ENCODE data around the gene MTA3.
"Not testable (repeated sequence)": the region's sequence is repeated elsewhere in the genome, so short reads cannot be mapped to it uniquely, and the experiment has no call there.

Gene MTA3

DNA sequence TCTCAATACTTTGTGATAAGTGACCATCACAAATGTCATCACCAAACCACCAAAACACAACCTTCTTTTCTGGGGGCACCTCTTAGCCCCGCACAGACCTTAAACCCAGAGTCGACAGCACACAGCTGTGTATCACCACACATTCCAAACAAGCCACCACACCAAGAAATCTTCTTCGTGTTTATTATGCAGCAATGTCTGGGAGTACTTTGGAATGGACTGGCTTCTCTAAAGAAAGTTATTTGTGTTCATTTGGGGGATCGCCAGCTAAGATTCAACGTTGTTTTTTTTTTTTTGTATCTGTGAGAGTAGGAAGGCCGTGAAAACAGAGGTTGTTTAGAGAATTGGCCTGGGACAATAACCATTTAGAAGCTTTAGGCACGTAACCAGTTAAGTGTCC is 1.1 kb upstream of the MTA3 start:
- Histone ChIP-seq H3K36me3 (ENCODE audit: control insufficient read depth, insufficient read depth, low read length) (peaks cover 14% of the 10 kb centered on the region), H3K9me3 (ENCODE audit: control insufficient read depth, insufficient read depth, low read depth, low read length) (no peaks in the 10 kb centered on the region), H3K27ac (ENCODE audit: low read depth, low read length) (peak overlapping the region; percentile 85; the same call in 1 of the 2 replicates), H3K4me3 (ENCODE audit: low read depth, low read length) (peak overlapping the region; percentile 59), H3K27me3 (ENCODE audit: control insufficient read depth, insufficient read depth, low read length) (no peaks in the 10 kb centered on the region), H3K9ac (ENCODE audit: low read length) (peak overlapping the region; percentile 72), H3K4me1 (ENCODE audit: control insufficient read depth, insufficient read depth, low read length) (peaks cover 22% of the 10 kb centered on the region)

DNA sequence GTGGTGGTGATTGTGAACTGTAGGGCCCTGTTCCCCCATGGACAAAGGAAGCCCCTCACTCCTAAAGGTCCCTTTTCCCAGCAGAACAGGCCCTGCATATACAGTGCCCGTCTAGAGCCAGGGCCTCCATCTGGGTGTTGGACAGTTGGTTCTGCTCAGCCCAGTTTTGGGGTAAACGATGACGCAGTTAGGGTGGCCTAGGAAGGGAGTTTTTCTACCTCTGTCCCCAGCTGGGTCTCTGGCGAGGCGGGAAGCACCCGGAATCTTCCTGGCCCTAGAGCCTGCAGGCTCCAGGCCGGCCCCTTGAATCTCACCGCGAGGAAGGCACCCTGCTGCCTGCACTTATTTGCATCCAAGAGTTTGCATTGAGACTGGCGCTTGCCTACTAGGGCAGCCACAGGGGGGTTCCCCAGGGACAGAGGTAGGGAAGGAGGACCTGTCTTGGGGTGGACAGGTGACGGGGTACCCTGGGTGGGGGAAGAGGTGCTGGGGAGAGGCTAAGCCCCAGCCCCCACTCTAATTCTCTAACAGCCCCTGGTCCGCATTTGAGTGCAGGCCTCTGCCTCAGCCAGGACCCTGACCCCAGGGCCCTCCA is 529 bp upstream of the MTA3 start:
- Histone ChIP-seq H3K9ac (ENCODE audit: low read length) (peak overlapping the region; percentile 72), H3K27me3 (ENCODE audit: control insufficient read depth, insufficient read depth, low read length) (no peaks in the 10 kb centered on the region), H3K4me3 (ENCODE audit: low read depth, low read length) (peak overlapping the region; percentile 59), H3K4me1 (ENCODE audit: control insufficient read depth, insufficient read depth, low read length) (peaks cover 22% of the 10 kb centered on the region), H3K36me3 (ENCODE audit: control insufficient read depth, insufficient read depth, low read length) (peaks cover 19% of the 10 kb centered on the region), H3K9me3 (ENCODE audit: control insufficient read depth, insufficient read depth, low read depth, low read length) (no peaks in the 10 kb centered on the region), H3K27ac (ENCODE audit: low read depth, low read length) (peak overlapping the region; percentile 85)

DNA sequence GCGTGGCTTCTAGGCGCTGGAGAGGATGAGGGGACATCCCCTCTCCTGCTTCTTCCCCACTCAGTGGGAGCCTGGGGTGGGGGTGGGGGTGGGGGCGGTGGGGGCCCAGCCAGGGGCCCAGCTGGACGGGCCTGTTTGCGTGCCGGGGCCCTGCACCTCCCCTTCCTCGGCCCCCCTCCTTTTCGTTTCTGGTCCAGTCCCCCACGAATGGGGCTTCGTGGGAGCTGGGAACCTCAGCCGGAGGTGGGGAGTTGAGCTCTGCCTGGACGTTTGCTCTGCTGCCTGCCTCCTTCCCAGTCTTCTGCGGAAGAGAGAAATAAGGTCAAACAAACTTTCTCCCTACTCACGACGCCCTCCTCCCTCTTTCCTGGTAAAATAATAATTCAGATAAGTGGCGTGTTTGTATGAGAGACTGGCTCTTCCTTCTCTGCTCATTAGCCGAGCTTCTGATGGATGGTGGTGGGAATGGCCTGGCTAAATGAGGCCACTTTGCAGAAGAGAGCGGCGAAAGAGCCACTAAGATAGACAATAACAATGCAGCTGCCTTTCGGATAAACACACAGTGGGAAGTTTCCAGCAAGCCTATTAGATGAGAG is 782 bp downstream of the MTA3 start:
- H3K27me3 ChIP-seq (ENCODE audit: control insufficient read depth, insufficient read depth, low read length): no peaks in the 10 kb centered on the region
- peak overlapping the region; percentile 78 for H3K9ac ChIP-seq (ENCODE audit: low read length)
- peak overlapping the region; percentile 89 for H3K27ac ChIP-seq (ENCODE audit: low read depth, low read length)
- no peaks in the 10 kb centered on the region for H3K9me3 ChIP-seq (ENCODE audit: control insufficient read depth, insufficient read depth, low read depth, low read length)
- H3K36me3 ChIP-seq (ENCODE audit: control insufficient read depth, insufficient read depth, low read length): peaks cover 27% of the 10 kb centered on the region
- H3K4me3 ChIP-seq (ENCODE audit: low read depth, low read length): peak overlapping the region; percentile 97
- H3K4me1 ChIP-seq (ENCODE audit: control insufficient read depth, insufficient read depth, low read length): peaks cover 22% of the 10 kb centered on the region

DNA sequence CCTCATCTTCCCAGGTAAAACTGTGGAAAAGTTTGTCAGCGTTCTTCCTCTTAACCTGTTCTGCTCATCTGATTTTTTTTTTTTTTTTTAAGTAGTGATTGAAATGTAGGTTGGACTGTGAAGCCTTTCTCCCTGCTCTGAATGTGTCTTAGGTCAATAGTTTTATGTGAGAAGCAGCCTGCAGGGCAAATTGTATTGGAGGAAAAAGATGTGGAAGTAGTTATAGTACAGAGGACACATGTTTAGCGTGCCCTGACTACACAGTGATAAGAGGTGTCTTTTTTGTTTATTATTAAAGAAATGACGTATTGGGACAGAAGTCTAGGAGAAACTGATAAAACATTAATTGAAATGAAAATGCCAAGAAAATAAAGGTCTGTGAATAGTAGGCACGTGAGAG is 1.5 kb downstream of the MTA3 start:
- Histone ChIP-seq H3K27me3 (ENCODE audit: control insufficient read depth, insufficient read depth, low read length) (no peaks in the 10 kb centered on the region), H3K36me3 (ENCODE audit: control insufficient read depth, insufficient read depth, low read length) (peaks cover 34% of the 10 kb centered on the region), H3K9me3 (ENCODE audit: control insufficient read depth, insufficient read depth, low read depth, low read length) (no peaks in the 10 kb centered on the region), H3K9ac (ENCODE audit: low read length) (peak overlapping the region; percentile 78), H3K4me1 (ENCODE audit: control insufficient read depth, insufficient read depth, low read length) (peaks cover 22% of the 10 kb centered on the region), H3K27ac (ENCODE audit: low read depth, low read length) (peak overlapping the region; percentile 33), H3K4me3 (ENCODE audit: low read depth, low read length) (peak overlapping the region; percentile 97)

DNA sequence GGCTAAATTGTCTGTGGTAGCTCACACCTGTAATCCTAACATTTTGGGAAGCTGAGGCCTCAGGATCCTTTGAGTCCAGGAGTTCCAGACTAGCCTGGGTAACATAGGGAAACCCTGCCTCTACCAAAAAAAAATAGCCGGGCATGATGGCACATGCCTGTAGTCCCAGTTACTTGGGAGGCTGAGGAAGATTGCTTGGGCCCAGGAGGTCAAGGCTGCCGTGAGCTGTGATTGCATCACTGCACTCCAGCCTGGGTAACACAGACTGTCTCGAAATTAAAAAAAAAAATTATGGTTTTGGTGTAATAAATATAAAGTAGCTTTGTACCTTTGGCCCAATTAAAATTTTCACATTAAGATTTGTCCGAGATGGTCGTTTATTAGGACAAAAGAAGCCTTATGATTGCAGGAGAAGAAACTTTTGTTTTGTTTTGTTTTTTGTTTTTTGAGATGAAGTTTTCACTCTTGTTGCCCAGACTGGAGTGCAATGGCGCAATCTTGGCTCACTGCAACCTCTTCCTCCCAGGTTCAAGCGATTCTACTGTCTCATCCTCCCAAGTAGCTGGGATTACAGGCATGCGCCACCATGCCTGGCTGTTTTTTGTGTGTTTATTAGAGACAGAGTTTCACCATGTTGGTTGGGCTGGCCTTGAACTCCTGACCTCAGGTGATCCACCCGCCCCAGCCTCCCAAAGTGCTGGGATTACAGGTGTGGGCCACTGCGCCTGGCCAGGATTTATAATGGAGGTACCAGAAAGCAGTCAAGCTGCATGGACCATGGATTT is 4.1 kb downstream of the MTA3 start:
- Histone ChIP-seq H3K4me1 (ENCODE audit: control insufficient read depth, insufficient read depth, low read length) (peaks cover 12% of the 10 kb centered on the region), H3K27ac (ENCODE audit: low read depth, low read length) (0 out of 2 replicates have a peak overlapping the region, but pooled peaks have one; percentile 47), H3K9me3 (ENCODE audit: control insufficient read depth, insufficient read depth, low read depth, low read length) (no peaks in the 10 kb centered on the region), H3K4me3 (ENCODE audit: low read depth, low read length) (no peak overlapping the region), H3K27me3 (ENCODE audit: control insufficient read depth, insufficient read depth, low read length) (no peaks in the 10 kb centered on the region), H3K36me3 (ENCODE audit: control insufficient read depth, insufficient read depth, low read length) (peaks cover 58% of the 10 kb centered on the region), H3K9ac (ENCODE audit: low read length) (no peak overlapping the region)

DNA sequence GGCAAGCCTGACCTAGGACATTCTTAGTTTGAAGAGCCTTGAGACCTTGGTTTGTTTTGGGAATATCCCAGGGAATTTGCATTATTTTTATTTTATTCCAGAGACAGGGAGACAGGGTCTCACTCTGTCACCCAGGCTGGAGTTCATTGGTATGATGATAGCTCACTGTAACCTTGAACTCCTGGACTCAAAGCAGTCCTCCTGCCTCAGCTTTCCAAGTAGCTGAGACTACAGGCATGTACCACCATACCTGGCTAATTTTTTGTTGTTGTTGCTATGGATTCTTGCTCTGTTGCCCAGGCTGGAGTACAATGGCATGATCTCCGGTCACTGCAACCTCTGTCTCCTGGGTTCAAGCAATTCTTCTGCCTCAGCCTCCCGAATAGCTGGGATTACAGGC is 4.8 kb downstream of the MTA3 start:
- peaks cover 64% of the 10 kb centered on the region for H3K36me3 ChIP-seq (ENCODE audit: control insufficient read depth, insufficient read depth, low read length)

DNA sequence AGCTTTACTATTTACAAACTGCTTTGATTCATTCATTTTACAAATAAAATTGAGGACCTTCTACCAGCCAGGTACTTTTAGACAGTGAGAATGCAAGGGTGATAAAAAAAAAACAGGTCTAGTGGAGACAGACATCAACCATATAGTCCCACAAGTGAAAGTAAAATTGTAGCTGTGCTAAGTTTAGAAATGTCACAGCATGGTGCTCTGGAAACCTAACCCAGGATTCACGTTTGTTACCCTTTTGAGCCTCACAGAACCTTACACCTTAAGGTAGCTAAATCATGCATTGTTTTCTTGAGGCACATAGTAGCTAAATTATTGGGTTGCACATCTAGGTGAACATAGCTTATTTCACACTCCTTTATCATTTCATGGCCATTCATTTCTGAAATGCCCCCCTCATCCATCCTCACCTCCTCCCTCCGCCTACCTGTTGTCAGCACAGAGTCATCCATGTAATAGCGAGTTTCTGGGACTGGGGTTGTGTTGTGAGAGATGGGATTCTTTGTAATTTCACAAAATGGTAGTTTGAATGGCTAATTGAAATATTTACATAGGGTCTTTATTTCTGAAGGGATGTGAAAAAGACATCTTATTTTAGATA is 7.1 kb downstream of the MTA3 start:
- Histone ChIP-seq H3K9ac (ENCODE audit: low read length) (no peak overlapping the region), H3K4me1 (ENCODE audit: control insufficient read depth, insufficient read depth, low read length) (no peaks in the 10 kb centered on the region), H3K27me3 (ENCODE audit: control insufficient read depth, insufficient read depth, low read length) (no peaks in the 10 kb centered on the region), H3K36me3 (ENCODE audit: control insufficient read depth, insufficient read depth, low read length) (peaks cover 83% of the 10 kb centered on the region), H3K4me3 (ENCODE audit: low read depth, low read length) (no peak overlapping the region), H3K27ac (ENCODE audit: low read depth, low read length) (no peak overlapping the region), H3K9me3 (ENCODE audit: control insufficient read depth, insufficient read depth, low read depth, low read length) (no peaks in the 10 kb centered on the region)

More for the DNA sequence above, 4.8 kb downstream of the MTA3 start:
- H3K4me1 ChIP-seq (ENCODE audit: control insufficient read depth, insufficient read depth, low read length): 0 out of 2 replicates have a peak, but pooled peaks cover 6% of the 10 kb centered on the region
- no peaks in the 10 kb centered on the region for H3K27me3 ChIP-seq (ENCODE audit: control insufficient read depth, insufficient read depth, low read length)
- no peak overlapping the region for H3K9ac ChIP-seq (ENCODE audit: low read length)
- no peaks in the 10 kb centered on the region for H3K9me3 ChIP-seq (ENCODE audit: control insufficient read depth, insufficient read depth, low read depth, low read length)
- no peak overlapping the region for H3K27ac ChIP-seq (ENCODE audit: low read depth, low read length)
- H3K4me3 ChIP-seq (ENCODE audit: low read depth, low read length): no peak overlapping the region

DNA sequence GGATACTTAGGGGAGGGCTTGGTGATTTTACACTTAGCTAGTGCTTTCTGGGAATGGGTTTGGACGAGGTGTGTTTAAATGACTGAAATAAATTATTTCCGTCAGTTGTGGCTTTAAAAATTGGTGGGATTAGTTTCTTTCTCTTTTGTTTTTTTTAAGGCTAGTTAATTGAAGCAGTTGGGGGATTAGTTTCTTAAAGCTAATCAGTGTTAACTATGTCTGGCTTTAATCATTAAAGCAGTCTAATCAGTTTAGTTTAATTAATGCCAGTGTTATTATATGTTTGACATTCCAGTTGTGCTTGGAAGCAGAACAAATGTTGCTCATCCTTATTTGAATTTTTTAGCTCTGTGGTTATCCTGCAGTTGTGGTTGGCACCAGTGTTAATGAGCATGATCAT is 10.2 kb downstream of the MTA3 start:
- H3K36me3 ChIP-seq (ENCODE audit: control insufficient read depth, insufficient read depth, low read length): peaks cover 89% of the 10 kb centered on the region

DNA sequence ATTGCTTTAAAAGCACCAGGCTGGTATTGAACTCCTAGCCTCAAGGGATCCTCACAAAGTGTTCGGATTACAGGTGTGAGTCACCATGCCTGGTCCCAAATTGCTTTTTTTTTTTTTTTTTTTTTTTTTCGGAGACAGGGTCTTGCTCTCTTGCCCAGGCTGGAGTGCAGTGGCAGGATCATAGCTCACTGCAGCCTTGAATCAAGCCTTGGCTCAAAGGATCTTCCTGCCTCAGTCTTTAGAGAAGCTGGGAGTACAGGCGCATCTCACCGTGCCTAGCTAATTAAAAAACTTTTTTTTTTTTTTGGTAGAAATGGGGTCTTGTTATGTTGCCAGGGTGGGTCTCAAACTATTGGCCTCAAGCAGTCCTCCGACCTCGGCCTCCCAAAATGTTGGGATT is 12.8 kb downstream of the MTA3 start:
- Histone ChIP-seq H3K9me3 (ENCODE audit: control insufficient read depth, insufficient read depth, low read depth, low read length) (no peaks in the 10 kb centered on the region), H3K4me3 (ENCODE audit: low read depth, low read length) (no peak overlapping the region), H3K36me3 (ENCODE audit: control insufficient read depth, insufficient read depth, low read length) (peaks cover 87% of the 10 kb centered on the region), H3K9ac (ENCODE audit: low read length) (no peak overlapping the region), H3K27me3 (ENCODE audit: control insufficient read depth, insufficient read depth, low read length) (no peaks in the 10 kb centered on the region), H3K4me1 (ENCODE audit: control insufficient read depth, insufficient read depth, low read length) (no peaks in the 10 kb centered on the region), H3K27ac (ENCODE audit: low read depth, low read length) (no peak overlapping the region)

More for the DNA sequence above, 10.2 kb downstream of the MTA3 start:
- H3K4me3 ChIP-seq (ENCODE audit: low read depth, low read length): no peak overlapping the region
- H3K4me1 ChIP-seq (ENCODE audit: control insufficient read depth, insufficient read depth, low read length): no peaks in the 10 kb centered on the region
- no peaks in the 10 kb centered on the region for H3K27me3 ChIP-seq (ENCODE audit: control insufficient read depth, insufficient read depth, low read length)
- no peak overlapping the region for H3K9ac ChIP-seq (ENCODE audit: low read length)
- H3K27ac ChIP-seq (ENCODE audit: low read depth, low read length): no peak overlapping the region
- H3K9me3 ChIP-seq (ENCODE audit: control insufficient read depth, insufficient read depth, low read depth, low read length): no peaks in the 10 kb centered on the region

DNA sequence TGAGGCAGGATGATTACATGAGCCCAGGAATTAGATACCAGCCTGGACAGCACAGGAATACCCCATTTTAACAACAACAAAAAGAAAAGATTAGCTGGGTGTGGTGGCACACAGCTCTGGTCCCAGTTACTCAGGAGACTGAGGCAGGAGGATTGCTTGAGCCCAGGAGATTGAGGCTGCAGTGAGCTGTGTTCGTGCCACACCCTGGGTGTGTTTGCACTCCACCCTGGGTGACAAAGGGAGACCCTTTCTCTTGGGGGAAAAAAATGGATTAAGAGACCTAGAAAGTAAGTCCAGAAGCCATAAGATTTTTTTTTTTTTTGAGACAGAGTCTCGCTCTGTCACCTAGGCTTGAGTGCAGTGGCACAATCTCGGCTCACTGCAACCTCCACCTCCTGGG is 16.2 kb downstream of the MTA3 start:
- not testable (repeated sequence) for H3K9me3 ChIP-seq (ENCODE audit: control insufficient read depth, insufficient read depth, low read depth, low read length); H3K27me3 ChIP-seq (ENCODE audit: control insufficient read depth, insufficient read depth, low read length); H3K9ac ChIP-seq (ENCODE audit: low read length); H3K4me1 ChIP-seq (ENCODE audit: control insufficient read depth, insufficient read depth, low read length); H3K4me3 ChIP-seq (ENCODE audit: low read depth, low read length); H3K27ac ChIP-seq (ENCODE audit: low read depth, low read length)
- H3K36me3 ChIP-seq (ENCODE audit: control insufficient read depth, insufficient read depth, low read length): peaks cover 75% of the 10 kb centered on the region

DNA sequence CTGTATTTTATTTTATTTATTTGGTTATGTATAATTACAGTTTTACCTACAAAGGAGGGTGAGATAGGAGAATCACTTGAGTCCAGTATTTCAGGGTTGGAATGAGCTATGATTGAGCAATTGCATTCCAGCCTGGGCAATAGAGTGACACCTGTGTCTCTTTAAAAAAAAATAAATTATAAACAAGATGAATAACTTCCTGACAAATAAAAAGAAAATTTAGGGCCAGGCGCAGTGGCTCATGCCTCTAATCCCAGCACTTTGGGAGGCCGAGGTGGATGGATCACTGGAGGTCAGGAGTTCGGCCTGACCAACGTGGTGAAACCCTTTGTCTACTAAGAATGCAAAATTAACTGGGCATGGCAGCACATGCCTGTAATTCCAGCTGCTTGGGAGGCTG is 17.3 kb downstream of the MTA3 start:
- H3K27ac ChIP-seq (ENCODE audit: low read depth, low read length): no peak overlapping the region
- no peak overlapping the region for H3K4me3 ChIP-seq (ENCODE audit: low read depth, low read length)
- H3K27me3 ChIP-seq (ENCODE audit: control insufficient read depth, insufficient read depth, low read length): no peaks in the 10 kb centered on the region
- no peaks in the 10 kb centered on the region for H3K4me1 ChIP-seq (ENCODE audit: control insufficient read depth, insufficient read depth, low read length)
- H3K9ac ChIP-seq (ENCODE audit: low read length): no peak overlapping the region
- H3K9me3 ChIP-seq (ENCODE audit: control insufficient read depth, insufficient read depth, low read depth, low read length): no peaks in the 10 kb centered on the region
- peaks cover 77% of the 10 kb centered on the region for H3K36me3 ChIP-seq (ENCODE audit: control insufficient read depth, insufficient read depth, low read length)
